ENCODE data around the gene FARS2.

The FARS2 gene

GRCh38 chr6:5707281-5708045, 446.1 kb downstream of the FARS2 start:
- DNase-seq = peak; percentile 9

- peak; percentile 1 for DNase-seq
These were observed 449.2 kb downstream of the FARS2 start for GRCh38 chr6:5710516-5710915.

- DNase-seq = peak; percentile 4
These were observed 449.6 kb downstream of the FARS2 start for GRCh38 chr6:5710936-5711335.

GRCh38 chr6:5712349-5713215, 451.3 kb downstream of the FARS2 start:
- peak; percentile 19 for DNase-seq

DNA sequence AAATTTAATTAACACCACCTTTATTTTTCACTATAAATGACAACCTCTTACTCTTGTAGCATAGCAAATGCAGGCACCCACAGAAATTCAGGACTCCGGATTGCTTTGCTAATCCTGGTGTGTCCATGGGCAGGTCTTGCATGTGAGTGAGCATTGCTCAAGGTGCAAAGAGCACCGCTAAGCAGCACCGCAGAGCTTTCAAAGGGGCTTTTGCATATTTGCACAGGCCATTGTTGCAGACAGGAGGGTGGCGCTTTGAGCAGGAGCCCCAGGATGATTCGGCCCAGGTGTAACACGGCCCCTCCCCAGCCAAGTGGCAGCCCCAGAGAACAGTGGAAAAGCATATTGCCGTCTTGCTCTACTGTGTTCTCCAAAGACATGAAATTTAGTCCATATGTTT, 452.2 kb downstream of the FARS2 start:
- DNase-seq = no peak

DNA sequence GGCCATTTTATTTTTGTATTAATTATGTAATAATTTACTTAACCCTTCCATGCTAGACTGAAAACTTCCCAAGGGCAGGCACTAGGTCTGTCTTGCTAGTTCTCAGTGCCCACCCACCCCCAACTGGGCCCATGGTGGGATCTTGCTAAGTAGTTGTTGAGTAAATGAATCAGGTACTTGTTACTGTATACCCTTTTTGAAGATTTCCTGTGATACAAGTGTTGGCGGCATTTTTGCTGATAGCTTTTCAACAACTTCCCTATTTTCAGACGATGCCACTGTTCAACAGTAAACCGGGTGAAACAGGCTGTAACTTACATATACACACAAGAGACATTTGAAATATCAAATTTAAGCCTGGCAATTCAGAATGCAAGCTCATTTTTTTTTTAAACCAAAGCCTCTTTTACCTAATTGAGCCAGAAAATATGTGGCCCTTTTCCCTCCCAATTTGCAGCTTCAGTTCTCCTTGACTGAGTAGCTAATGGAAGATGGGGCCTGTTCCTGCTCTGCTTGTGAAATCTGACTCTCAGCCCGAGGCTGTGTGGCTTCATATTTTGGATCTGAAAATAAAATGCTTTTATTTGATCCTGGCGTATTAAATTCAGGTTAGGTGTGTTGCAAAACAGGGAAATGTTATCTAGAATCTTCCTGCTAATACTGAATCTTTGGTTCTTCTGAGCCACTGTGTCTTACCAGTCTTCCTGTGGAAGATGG, 457.1 kb downstream of the FARS2 start:
- DNase-seq = no peak

DNA sequence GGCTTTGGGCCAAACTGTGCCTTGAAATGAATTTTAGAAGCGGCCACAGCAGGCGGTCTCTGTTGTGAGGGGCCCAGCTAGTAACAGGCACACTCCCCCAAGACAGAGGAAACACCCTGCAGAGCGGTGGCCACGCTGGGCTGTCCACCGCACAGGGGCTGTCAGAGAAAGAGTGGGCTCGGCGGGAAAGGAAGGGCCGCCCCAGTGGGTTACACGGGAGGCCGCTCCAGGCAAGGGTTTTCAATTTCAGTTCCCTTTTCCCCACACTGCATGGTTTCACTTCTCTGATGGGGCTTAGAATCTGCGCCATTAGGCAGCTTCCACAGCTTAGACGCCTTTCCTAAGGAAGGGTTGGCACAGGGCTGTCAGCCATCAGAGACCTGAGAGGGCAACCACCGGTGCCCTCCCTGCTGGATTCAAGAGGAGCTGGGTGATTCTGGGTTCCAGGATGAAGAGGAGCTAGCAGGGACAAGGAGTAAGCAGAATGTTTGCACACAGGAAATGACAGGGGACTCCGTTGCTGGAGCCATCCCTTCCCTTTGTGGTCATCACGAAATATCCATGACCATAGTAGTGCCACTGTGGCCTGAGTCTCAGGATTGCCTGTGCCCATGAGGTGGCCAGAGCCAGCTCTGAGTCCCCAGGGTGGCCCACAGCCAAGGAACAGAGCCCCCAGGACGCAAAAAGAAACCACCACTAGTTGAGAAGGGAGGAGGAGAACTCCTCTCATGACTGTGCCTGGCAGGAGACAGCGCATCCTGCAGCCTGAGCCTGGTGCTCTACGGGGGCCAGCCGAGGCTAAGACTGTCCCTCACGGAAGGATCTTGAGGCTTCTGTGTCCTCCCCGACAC, 462.8 kb downstream of the FARS2 start:
- peak; percentile 59 for DNase-seq

DNA sequence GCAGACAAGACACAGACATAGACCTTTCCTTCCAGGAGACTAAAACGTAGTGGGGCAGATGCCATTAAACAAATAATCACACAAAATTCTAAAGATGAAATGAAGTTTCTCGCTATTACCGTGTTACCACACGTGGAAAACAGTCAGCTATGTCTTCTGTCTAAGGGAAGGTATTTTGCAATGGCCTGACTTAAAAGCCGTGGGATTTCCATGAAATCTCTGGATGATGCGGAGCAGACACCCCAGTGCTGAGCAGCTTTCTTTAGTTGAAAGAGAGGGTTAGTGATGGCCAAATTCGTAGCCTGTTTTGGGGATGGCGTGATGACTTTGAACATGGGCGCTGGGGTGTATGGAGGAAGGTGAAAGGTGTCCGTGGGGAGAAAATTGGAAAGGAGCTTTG, 463.6 kb downstream of the FARS2 start:
- no peak for DNase-seq

DNA sequence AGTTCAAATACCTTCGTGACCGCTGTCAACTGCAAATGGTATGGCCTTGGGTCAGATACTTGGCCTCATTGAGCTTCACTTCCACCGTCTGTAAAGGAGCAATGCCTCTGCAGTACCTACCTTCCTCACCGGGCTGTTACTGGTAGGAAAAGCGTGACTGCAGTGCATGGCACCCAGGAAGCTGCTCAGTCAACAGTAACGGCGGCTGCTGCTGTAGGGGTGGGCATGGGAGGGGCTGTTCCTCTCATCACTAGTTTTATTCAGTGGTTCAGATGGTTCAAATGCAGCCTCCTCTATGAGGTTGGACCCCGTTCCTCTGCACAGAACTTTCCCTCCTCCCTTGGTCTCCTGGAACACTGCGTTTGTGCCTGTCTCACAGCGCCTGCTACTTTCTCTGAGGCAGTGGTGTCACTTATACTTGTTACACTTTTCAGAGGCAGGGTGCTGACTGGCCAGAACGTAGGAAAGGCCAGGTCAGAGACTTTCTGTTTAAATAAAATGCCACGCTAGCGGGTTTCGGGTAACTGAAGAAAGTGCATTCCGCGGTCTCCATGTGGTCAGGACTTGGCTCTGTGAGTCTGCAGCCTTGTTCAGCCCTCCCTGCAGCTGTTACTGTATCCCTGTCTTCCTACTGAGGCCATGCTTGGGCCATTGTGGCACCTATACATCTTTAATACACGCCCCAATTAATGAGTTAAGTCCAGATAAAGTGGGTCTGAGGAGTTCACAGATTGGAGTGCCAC, 465.8 kb downstream of the FARS2 start:
- peak; percentile 83 for DNase-seq

- no peak for DNase-seq
These were observed 467.2 kb downstream of the FARS2 start for GRCh38 chr6:5728351-5729079.

- DNase-seq = no peak
These were observed 467.7 kb downstream of the FARS2 start for GRCh38 chr6:5729080-5729434.

GRCh38 chr6:5729813-5730517, 468.7 kb downstream of the FARS2 start:
- DNase-seq = no peak

DNA sequence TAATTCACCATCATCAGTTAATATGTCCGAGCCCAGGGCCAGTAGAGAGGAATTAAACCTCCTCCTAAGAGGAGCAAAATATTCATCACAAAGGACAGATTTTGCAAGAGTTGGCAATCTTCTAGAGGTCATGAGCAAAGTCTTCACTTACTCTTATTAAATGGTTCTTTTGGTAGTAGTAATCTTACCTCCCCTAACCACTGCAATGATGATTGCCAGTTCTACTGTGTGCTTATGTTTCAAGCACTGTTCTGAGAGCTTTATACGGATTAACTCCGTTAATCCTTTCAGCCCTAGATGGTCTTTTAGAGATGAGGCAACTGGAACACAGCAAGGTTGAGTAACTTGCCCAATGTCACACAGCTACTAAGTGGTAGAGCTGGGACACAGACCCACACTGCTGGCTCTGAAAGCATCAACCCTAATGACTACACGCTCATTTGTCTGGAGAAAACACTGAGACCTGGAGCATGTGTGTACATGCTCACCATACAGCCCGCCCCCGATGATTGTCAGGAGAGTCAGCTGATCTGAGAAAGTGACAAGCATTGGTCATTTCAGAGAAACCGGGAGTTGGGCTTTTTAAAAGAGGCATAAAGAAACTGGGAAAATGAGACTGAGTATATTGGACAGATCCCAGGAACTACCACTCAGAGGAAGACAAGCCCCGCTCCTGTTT, 469.4 kb downstream of the FARS2 start:
- DNase-seq = no peak

- no peak for DNase-seq
These were observed 470.1 kb downstream of the FARS2 start for GRCh38 chr6:5731435-5731834.

DNA sequence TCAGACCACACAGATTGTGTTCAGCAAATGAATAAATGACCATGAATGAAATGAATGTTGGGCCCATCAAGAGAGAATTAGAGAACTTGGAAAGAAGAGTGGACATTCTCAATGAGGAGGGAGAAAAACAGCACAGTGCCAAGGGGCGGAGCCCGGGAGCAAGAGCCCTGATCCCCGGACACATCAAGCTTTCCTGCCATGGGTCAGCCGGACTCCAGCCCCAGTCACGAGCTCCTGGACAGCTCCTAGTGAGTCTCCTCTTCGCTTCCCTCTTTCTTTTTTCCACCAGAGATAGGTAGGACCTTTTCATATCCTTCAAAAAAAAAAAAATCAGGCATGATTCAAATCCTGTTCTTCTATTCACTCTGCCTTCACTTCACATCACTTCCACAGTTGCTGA, 471.2 kb downstream of the FARS2 start:
- DNase-seq = no peak

DNA sequence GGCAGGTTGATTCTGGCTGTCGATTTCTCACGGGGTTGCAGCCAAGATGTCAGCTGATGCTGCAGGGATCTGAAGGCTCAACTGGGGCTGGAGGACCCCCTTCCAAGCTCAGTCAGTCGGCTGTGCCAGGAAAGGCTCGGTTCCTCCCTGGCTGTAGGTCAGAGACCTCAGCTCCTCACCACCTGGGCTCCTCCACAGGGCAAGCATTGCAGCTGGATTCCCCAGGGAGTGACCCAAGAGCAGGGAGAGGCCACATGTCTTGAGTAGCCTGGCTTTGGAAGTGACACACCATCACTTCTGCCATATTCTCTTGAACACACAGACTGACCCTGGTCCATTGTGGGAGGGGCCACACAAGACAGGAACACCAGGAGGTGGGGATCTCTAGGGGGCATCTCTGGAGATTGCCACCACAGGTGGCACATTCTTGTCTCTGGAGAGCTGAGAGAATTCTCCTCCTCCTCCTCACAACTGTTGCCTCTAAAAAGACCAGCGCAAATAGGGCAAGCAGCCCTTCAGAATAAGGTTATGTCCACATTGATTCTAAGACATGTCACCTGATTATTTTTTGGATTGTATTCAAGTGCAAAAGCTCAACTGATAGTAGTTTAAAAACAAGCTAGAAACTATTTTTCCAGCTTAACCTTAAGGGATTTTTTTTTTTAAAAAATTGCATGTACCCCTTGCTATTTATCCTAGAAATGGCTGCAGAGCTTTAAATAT, 474.9 kb downstream of the FARS2 start:
- DNase-seq = no peak

DNA sequence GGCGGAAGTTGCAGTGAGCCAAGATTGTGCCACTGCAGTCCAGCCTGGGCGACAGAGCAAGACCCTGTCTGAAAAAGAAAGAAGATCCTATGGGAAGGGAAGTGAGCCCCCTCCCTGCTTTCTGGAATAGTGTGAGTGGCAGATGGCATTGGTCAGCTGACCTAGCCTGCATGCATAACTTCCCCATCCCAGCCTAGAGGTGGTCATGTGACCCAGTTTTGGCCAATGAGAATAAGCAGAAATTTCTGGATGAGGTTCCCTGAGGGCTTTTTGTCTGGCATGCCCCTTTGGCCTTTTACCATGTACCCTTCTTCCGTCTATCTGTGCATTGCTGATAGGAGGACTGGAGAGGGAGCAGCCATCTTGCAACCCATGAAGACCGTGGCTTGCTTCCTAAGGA, 476.1 kb downstream of the FARS2 start:
- DNase-seq = no peak

DNA sequence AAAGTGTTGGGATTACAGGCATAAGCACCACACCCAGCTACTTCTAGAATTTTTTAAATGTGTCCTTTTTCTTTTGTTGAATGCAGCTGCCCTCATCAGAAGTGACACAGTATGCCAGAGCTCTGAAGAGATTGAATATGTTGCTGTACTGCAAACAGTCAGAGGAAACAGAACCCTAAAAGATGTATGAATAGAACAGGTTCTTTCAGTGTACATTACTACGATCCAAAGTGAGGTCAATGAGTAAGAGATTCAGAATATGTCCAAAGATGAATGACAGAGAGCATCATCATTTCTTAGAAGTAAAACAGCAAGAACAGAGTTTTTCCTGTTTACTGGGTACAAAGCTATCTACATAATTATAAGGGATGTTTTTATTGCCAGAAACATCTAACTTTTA, 476.9 kb downstream of the FARS2 start:
- DNase-seq = no peak

- DNase-seq = no peak
These were observed 483.2 kb downstream of the FARS2 start for GRCh38 chr6:5744497-5744896.

Measured in femur (tissue), 1 donor.